Heart left ventricle (tissue), 13 donors: ENCODE results near the gene OR52E4.

Experiments
- POLR2A ChIP-seq, 2 donors: fragments of 450-650 bp; IDR thresholded peaks; one replicate each; pipeline ENCODE4 v1.6.1; 2017; ENCODE audit warnings: antibody characterized with exemption in 2 of 2, mild to moderate bottlenecking in 2 of 2, moderate library complexity in 2 of 2
- TF ChIP-seq, protein P1 (sequence below), 12 donors: fragments of 200-600 bp; sonication (generic) in 4 of 12; IDR thresholded peaks; one replicate each; pipeline versions ENCODE4 v1.5.0 to v1.8.0; 2018 to 2022; ENCODE audit warnings: antibody characterized with exemption in 12 of 12, mild to moderate bottlenecking in 5 of 12
- donor health status: ischemic (EF 13 %, LVEDD 7.1; RV severe dilation, severe dysfunction).
- donor health status: DM: no; HTN: yes; CAD: no.
- donor health status: DM: no; HTN: no; CAD: no.
- donor health status: ischemic (EF 25% LVEDD 6.9; RV normal size, moderate dysfunction).
- donor health status: ischemic (EF 25% LVEDD 5.7; RV mildly dilated, moderate dysfunction).
- donor health status: ischemic (EF 35%, LVEDD 5.7; RV mildly dilated, moderate dysfunction).
- donor health status: nonischemic (EF 11% LVEDD 7.7; RV severe dilation, severe dysfunction).
- donor health status: DM: yes; HTN: yes; CAD: no.
- donor health status: PGD.
- donor health status: ischemic (EF 29% LVEDD 5.4; RV normal size, mild dysfunction).
- donor health status: nonischemic (EF 23%, LVEDD 6.1; RV moderate dilation, normal function).

DNA sequence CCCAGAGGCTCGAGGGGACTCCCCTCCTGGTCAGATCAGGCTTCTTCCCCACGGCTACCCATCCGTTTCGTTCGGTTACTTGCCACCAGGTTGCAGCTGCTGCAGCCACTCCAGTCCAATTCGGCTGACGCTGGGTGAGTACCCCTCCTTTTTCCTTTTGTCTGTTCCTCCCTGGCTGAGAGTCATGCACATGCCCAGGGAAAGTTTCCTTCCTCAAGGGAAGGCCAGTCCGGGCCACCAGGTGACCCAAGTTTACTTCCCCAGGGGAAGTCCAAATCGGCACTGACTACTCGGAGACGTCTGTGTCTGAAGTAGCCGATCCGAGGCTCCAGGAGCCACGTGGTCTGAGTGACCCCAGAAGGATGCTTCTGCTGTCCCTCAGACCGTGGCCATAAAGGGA, 48.4 kb downstream of the OR52E4 start:
- TF ChIP-seq, protein P1, sequence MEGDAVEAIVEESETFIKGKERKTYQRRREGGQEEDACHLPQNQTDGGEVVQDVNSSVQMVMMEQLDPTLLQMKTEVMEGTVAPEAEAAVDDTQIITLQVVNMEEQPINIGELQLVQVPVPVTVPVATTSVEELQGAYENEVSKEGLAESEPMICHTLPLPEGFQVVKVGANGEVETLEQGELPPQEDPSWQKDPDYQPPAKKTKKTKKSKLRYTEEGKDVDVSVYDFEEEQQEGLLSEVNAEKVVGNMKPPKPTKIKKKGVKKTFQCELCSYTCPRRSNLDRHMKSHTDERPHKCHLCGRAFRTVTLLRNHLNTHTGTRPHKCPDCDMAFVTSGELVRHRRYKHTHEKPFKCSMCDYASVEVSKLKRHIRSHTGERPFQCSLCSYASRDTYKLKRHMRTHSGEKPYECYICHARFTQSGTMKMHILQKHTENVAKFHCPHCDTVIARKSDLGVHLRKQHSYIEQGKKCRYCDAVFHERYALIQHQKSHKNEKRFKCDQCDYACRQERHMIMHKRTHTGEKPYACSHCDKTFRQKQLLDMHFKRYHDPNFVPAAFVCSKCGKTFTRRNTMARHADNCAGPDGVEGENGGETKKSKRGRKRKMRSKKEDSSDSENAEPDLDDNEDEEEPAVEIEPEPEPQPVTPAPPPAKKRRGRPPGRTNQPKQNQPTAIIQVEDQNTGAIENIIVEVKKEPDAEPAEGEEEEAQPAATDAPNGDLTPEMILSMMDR (IDR thresholded peaks at IDR 0.05): no peak
- no peak for TF ChIP-seq POLR2A (IDR thresholded peaks at IDR 0.05)
